SK-N-SH treated with all-trans-retinoic acid at 6 μM for 48 hours (cell line): ENCODE data around the gene RRAS2.
"Not testable (repeated sequence)": the region's sequence is repeated elsewhere in the genome, so short reads cannot be mapped to it uniquely, and the experiment has no call there.

ENCODE experiments used
- ATAC-seq: fragments of 200-7000 bp; cut with Tn5 transposase; 3 replicates; pipeline ENCODE4 v1.9.1; 2020; ENCODE audit warnings: mild to moderate bottlenecking, moderate library complexity
- ARNTL ChIP-seq: fragments of 450-650 bp; formaldehyde crosslinking; IDR thresholded peaks from 2 replicates; pipeline ENCODE4 v1.5.0; 2020; ENCODE audit warnings: low read depth, mild to moderate bottlenecking, moderate library complexity, borderline replicate concordance
- BACH2 ChIP-seq: fragments of 250-450 bp; sonication (Bioruptor Pico); IDR thresholded peaks from 2 replicates; pipeline ENCODE4 v1.9.0; 2021; ENCODE audit warnings: mild to moderate bottlenecking, borderline replicate concordance
- CSDC2 ChIP-seq: fragments of 250-450 bp; sonication (Bioruptor Pico); IDR thresholded peaks from 2 replicates; pipeline ENCODE4 v1.5.0; 2020; ENCODE audit warnings: mild to moderate bottlenecking, moderate library complexity
- ESRRG ChIP-seq: fragments of 250-450 bp; sonication (Bioruptor Pico); IDR thresholded peaks from 2 replicates; pipeline ENCODE4 v1.6.1; 2021; ENCODE audit warnings: mild to moderate bottlenecking
- GLIS3 ChIP-seq: fragments of 250-450 bp; sonication (Bioruptor Pico); IDR thresholded peaks from 2 replicates; pipeline ENCODE4 v1.5.0; 2020; ENCODE audit warnings: mild to moderate bottlenecking, moderate library complexity
- ISL1 ChIP-seq: fragments of 250-450 bp; sonication (Bioruptor Pico); IDR thresholded peaks from 2 replicates; pipeline ENCODE4 v2.1.2; 2022; ENCODE audit warnings: mild to moderate bottlenecking, moderate library complexity
- OSR1 ChIP-seq: fragments of 250-450 bp; sonication (Bioruptor Pico); IDR thresholded peaks from 2 replicates; pipeline ENCODE4 v1.8.0; 2022; ENCODE audit warnings: moderate library complexity, mild to moderate bottlenecking, inconsistent platforms
- PPARA ChIP-seq: fragments of 250-450 bp; sonication (Bioruptor Pico); IDR thresholded peaks from 2 replicates; pipeline ENCODE4 v1.5.0; 2020; ENCODE audit warnings: mild to moderate bottlenecking, borderline replicate concordance
- RARB ChIP-seq: fragments of 250-450 bp; sonication (Bioruptor Pico); IDR thresholded peaks from 2 replicates; pipeline ENCODE4 v1.8.0; 2021; ENCODE audit warnings: mild to moderate bottlenecking, moderate library complexity
- TCF4 ChIP-seq: fragments of 250-450 bp; sonication (Bioruptor Pico); IDR thresholded peaks from 2 replicates; pipeline ENCODE4 v1.8.0; 2021; ENCODE audit warnings: mild to moderate bottlenecking, moderate library complexity, borderline replicate concordance
- TOX ChIP-seq: fragments of 250-450 bp; sonication (Bioruptor Pico); IDR thresholded peaks from 2 replicates; pipeline ENCODE4 v1.8.0; 2021; ENCODE audit warnings: mild to moderate bottlenecking, moderate library complexity, borderline replicate concordance
- ZC3H10 ChIP-seq: fragments of 250-450 bp; sonication (Bioruptor Pico); IDR thresholded peaks from 2 replicates; pipeline ENCODE4 v1.5.1; 2021; ENCODE audit warnings: mild to moderate bottlenecking, moderate library complexity
- ZFP3 ChIP-seq: fragments of 250-450 bp; sonication (Bioruptor Pico); IDR thresholded peaks from 2 replicates; pipeline ENCODE4 v1.5.0; 2020; ENCODE audit warnings: mild to moderate bottlenecking, moderate library complexity
- ZNF565 ChIP-seq: fragments of 450-650 bp; formaldehyde crosslinking; conservative IDR thresholded peaks from 2 replicates; pipeline ENCODE4 v1.5.0; 2020; ENCODE audit warnings: low read depth, mild to moderate bottlenecking, moderate library complexity
- ZNF70 ChIP-seq: fragments of 450-650 bp; formaldehyde crosslinking; IDR thresholded peaks from 2 replicates; pipeline ENCODE4 v1.5.0; 2020; ENCODE audit warnings: mild to moderate bottlenecking, moderate library complexity
- ZNF8 ChIP-seq: fragments of 450-650 bp; formaldehyde crosslinking; IDR thresholded peaks from 2 replicates; pipeline ENCODE4 v1.5.0; 2020; ENCODE audit warnings: mild to moderate bottlenecking, moderate library complexity
- TF ChIP-seq, protein P1 (sequence below): fragments of 250-450 bp; sonication (Bioruptor Pico); IDR thresholded peaks from 2 replicates; pipeline ENCODE4 v1.5.1; 2021; ENCODE audit warnings: mild to moderate bottlenecking, moderate library complexity
- TF ChIP-seq, protein P2 (sequence below): fragments of 250-450 bp; sonication (Bioruptor Pico); IDR thresholded peaks from 2 replicates; pipeline ENCODE4 v1.8.0; 2021; ENCODE audit warnings: low read depth, mild to moderate bottlenecking, moderate library complexity, borderline replicate concordance
- TF ChIP-seq, protein P3 (sequence below): fragments of 250-450 bp; sonication (Bioruptor Pico); IDR thresholded peaks from 2 replicates; pipeline ENCODE4 v1.8.0; 2020; ENCODE audit warnings: mild to moderate bottlenecking, moderate library complexity, borderline replicate concordance
- TF ChIP-seq, protein P4 (sequence below): fragments of 250-450 bp; sonication (Bioruptor Pico); IDR thresholded peaks from 2 replicates; pipeline ENCODE4 v1.5.1; 2020; ENCODE audit warnings: low read depth, mild to moderate bottlenecking, moderate library complexity

RRAS2 gene

DNA sequence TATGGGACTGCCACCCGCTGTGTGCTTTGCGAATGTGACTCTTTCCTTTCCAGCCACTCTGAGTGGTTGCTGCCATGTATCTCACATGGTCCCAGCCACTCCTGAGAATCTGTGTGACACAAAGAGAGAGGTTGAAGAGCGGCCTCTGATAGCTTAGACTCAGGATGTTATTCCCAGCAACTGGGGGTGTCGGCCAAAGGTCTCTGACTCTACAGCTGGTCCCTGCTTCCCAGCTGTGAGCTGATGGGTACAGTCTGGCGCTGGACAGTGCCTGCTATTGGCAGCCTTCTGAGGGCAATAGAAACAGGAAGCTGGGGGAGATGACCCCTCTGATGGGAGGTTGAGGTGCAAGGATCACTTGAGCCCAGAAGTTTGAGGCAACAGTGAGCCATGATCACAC is 105.1 kb downstream of the RRAS2 start:
- no peak for ATAC-seq

DNA sequence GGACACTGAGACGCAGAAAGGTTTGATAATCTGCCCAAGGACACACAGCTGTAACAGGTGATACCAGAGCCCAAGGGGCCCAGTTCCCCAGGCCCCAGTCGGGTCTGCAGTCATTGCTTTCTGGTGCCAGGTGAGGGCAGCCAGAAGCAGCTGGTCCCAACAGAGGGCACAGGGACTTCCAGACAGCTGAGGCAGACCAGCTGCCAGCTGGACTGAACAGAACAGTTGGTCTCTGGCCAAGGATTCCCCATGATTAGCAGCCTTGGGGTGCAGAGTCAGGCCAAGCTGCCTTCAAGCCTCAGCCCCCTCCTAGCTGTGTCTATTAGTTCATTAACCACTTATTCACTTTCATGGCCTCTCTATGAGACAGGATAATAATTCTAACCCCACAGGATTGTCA is 105.6 kb downstream of the RRAS2 start:
- TF ChIP-seq BACH2 (CRISPR knock-in tag) (no peak), OSR1 (CRISPR knock-in tag) (no peak), ESRRG (CRISPR knock-in tag) (no peak), ISL1 (CRISPR knock-in tag) (no peak), ZNF565 (CRISPR knock-in tag) (no peak), PPARA (CRISPR knock-in tag) (no peak), ZNF70 (CRISPR knock-in tag) (no peak)
- TF ChIP-seq, protein P1, sequence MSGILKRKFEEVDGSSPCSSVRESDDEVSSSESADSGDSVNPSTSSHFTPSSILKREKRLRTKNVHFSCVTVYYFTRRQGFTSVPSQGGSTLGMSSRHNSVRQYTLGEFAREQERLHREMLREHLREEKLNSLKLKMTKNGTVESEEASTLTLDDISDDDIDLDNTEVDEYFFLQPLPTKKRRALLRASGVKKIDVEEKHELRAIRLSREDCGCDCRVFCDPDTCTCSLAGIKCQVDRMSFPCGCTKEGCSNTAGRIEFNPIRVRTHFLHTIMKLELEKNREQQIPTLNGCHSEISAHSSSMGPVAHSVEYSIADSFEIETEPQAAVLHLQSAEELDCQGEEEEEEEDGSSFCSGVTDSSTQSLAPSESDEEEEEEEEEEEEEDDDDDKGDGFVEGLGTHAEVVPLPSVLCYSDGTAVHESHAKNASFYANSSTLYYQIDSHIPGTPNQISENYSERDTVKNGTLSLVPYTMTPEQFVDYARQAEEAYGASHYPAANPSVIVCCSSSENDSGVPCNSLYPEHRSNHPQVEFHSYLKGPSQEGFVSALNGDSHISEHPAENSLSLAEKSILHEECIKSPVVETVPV (CRISPR knock-in tag), result no peak
- TF ChIP-seq, protein P2, sequence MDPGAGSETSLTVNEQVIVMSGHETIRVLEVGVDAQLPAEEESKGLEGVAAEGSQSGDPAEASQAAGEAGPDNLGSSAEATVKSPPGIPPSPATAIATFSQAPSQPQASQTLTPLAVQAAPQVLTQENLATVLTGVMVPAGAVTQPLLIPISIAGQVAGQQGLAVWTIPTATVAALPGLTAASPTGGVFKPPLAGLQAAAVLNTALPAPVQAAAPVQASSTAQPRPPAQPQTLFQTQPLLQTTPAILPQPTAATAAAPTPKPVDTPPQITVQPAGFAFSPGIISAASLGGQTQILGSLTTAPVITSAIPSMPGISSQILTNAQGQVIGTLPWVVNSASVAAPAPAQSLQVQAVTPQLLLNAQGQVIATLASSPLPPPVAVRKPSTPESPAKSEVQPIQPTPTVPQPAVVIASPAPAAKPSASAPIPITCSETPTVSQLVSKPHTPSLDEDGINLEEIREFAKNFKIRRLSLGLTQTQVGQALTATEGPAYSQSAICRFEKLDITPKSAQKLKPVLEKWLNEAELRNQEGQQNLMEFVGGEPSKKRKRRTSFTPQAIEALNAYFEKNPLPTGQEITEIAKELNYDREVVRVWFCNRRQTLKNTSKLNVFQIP, result no peak
- TF ChIP-seq, protein P3, sequence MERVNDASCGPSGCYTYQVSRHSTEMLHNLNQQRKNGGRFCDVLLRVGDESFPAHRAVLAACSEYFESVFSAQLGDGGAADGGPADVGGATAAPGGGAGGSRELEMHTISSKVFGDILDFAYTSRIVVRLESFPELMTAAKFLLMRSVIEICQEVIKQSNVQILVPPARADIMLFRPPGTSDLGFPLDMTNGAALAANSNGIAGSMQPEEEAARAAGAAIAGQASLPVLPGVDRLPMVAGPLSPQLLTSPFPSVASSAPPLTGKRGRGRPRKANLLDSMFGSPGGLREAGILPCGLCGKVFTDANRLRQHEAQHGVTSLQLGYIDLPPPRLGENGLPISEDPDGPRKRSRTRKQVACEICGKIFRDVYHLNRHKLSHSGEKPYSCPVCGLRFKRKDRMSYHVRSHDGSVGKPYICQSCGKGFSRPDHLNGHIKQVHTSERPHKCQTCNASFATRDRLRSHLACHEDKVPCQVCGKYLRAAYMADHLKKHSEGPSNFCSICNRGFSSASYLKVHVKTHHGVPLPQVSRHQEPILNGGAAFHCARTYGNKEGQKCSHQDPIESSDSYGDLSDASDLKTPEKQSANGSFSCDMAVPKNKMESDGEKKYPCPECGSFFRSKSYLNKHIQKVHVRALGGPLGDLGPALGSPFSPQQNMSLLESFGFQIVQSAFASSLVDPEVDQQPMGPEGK (CRISPR knock-in tag), result no peak
- TF ChIP-seq, protein P4, sequence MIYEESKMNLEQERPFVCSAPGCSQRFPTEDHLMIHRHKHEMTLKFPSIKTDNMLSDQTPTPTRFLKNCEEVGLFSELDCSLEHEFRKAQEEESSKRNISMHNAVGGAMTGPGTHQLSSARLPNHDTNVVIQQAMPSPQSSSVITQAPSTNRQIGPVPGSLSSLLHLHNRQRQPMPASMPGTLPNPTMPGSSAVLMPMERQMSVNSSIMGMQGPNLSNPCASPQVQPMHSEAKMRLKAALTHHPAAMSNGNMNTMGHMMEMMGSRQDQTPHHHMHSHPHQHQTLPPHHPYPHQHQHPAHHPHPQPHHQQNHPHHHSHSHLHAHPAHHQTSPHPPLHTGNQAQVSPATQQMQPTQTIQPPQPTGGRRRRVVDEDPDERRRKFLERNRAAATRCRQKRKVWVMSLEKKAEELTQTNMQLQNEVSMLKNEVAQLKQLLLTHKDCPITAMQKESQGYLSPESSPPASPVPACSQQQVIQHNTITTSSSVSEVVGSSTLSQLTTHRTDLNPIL (CRISPR knock-in tag), result no peak
- no peak for ATAC-seq

More for the DNA sequence above, 105.1 kb downstream of the RRAS2 start:
- TF ChIP-seq, protein P2, result no peak
- TF ChIP-seq ISL1 (CRISPR knock-in tag) (no peak), CSDC2 (CRISPR knock-in tag) (no peak), ZNF8 (CRISPR knock-in tag) (no peak)
- TF ChIP-seq, protein P3 (CRISPR knock-in tag), result no peak
- TF ChIP-seq, protein P1 (CRISPR knock-in tag), result no peak

DNA sequence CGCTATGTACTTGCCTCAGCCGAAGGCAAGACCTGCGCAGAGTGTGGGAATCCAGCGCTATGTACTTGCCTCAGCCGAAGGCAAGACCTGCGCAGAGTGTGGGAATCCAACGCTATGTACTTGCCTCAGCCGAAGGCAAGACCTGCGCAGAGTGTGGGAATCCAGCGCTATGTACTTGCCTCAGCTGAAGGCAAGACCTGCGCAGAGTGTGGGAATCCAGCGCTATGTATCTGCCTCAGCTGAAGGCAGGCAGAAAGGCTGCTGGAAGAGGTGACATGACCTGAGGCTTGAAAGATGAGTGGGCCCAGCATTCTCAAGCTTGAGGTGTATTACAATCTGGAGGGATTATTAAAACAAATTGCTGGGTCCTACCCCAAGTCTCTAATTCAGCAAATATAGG is 106.5 kb downstream of the RRAS2 start:
- not testable (repeated sequence) for ATAC-seq

DNA sequence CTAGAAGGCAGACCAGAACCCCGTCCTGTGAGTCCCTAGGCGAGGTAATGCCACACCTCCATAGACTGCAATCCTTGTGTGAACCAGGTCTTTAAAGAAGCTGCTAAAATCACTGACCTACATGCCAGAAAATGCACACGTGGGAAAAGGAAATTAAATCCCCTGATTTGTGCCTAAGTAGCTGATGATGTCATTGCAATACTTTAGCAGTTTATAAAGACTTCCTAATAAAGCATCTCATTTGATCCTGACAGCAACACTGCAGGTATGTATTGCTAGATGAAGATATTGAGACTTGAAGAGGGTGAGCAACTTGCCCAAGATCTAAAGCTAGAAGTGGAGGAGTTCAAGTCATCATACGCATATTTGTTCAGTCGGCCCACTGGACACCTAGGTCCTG is 107.2 kb downstream of the RRAS2 start:
- ATAC-seq, result no peak
- TF ChIP-seq, protein P3 (CRISPR knock-in tag), result no peak
- TF ChIP-seq CSDC2 (CRISPR knock-in tag) (no peak), TOX (no peak), ZFP3 (CRISPR knock-in tag) (no peak), OSR1 (CRISPR knock-in tag) (no peak), RARB (no peak), ZC3H10 (no peak), GLIS3 (CRISPR knock-in tag) (no peak), ARNTL (CRISPR knock-in tag) (no peak), ZNF565 (CRISPR knock-in tag) (no peak), BACH2 (CRISPR knock-in tag) (no peak), TCF4 (CRISPR knock-in tag) (no peak)
- TF ChIP-seq, protein P4 (CRISPR knock-in tag), result no peak
